HEK293T (cell line): ENCODE measurements around the gene OTUD7B.

Source experiments
- CTCF ChIA-PET: fragments of 350-600 bp; formaldehyde crosslinking; extraction: SDS; loops from one replicate; lab custom pipeline; 2021; ENCODE audit warnings: antibody characterized with exemption, inconsistent platforms; lab: Yijun Ruan, JAX
- POLR2A ChIA-PET: fragments of 350-600 bp; formaldehyde crosslinking; extraction: SDS; loops from one replicate; lab custom pipeline; 2020; ENCODE audit warnings: antibody characterized with exemption, inconsistent platforms; lab: Yijun Ruan, JAX
- DNase-seq: peaks from one replicate; pipeline ENCODE4 v3.0.0; 2012; ENCODE audit warnings: mixed read lengths; ENCODE audit errors: extremely low spot score
- ARNT ChIP-seq: fragments of 450-650 bp; IDR thresholded peaks from 2 replicates; pipeline ENCODE4 v1.6.1; 2017; ENCODE audit warnings: mild to moderate bottlenecking
- BHLHE40 ChIP-seq: fragments of 450-650 bp; IDR thresholded peaks from 2 replicates; pipeline ENCODE4 v1.6.1; 2016; ENCODE audit warnings: mild to moderate bottlenecking, moderate library complexity, borderline replicate concordance
- CTBP1 ChIP-seq: fragments of 450-650 bp; IDR thresholded peaks from 2 replicates; pipeline ENCODE4 v1.6.1; 2016; ENCODE audit warnings: borderline replicate concordance
- ELF4 ChIP-seq: fragments of 450-650 bp; IDR thresholded peaks from 2 replicates; pipeline ENCODE4 v1.6.1; 2017; ENCODE audit warnings: antibody characterized with exemption
- FOXA1 ChIP-seq: fragments of 450-650 bp; IDR thresholded peaks from 2 replicates; pipeline ENCODE4 v1.6.1; 2016; ENCODE audit warnings: mild to moderate bottlenecking
- FOXK2 ChIP-seq: fragments of 450-650 bp; IDR thresholded peaks from 2 replicates; pipeline ENCODE4 v1.6.1; 2016; ENCODE audit warnings: mild to moderate bottlenecking
- FOXM1 ChIP-seq: fragments of 450-650 bp; IDR thresholded peaks from 2 replicates; pipeline ENCODE4 v1.6.1; 2017; ENCODE audit warnings: mild to moderate bottlenecking, borderline replicate concordance
- HDGF ChIP-seq: fragments of 450-650 bp; IDR thresholded peaks from 2 replicates; pipeline ENCODE4 v1.6.1; 2017; ENCODE audit warnings: antibody characterized with exemption, borderline replicate concordance
- L3MBTL2 ChIP-seq: fragments of 450-650 bp; conservative IDR thresholded peaks from 2 replicates; pipeline ENCODE4 v1.6.1; 2016; ENCODE audit warnings: mild to moderate bottlenecking
- LEF1 ChIP-seq: fragments of 450-650 bp; IDR thresholded peaks from 2 replicates; pipeline ENCODE4 v1.6.1; 2017; ENCODE audit warnings: mild to moderate bottlenecking, borderline replicate concordance
- NFRKB ChIP-seq: fragments of 450-650 bp; IDR thresholded peaks from 2 replicates; pipeline ENCODE4 v1.6.1; 2016; ENCODE audit warnings: mild to moderate bottlenecking, moderate library complexity
- SP1 ChIP-seq: fragments of 450-650 bp; IDR thresholded peaks from 2 replicates; pipeline ENCODE4 v1.6.1; 2017
- SUZ12 ChIP-seq: fragments of 450-650 bp; IDR thresholded peaks from 2 replicates; pipeline ENCODE4 v1.6.1; 2016; ENCODE audit warnings: mild to moderate bottlenecking
- TARDBP ChIP-seq: fragments of 450-650 bp; IDR thresholded peaks from 2 replicates; pipeline ENCODE4 v1.6.1; 2016
- ZNF384 ChIP-seq: fragments of 450-650 bp; IDR thresholded peaks from 2 replicates; pipeline ENCODE4 v1.6.1; 2016
- TF ChIP-seq, protein P1 (sequence below): fragments of 450-650 bp; IDR thresholded peaks from 2 replicates; pipeline ENCODE4 v1.6.1; 2016

OTUD7B gene

GRCh38 chr1:149927056-149927562, 83.4 kb downstream of the OTUD7B start:
- TF ChIP-seq HDGF (no peak), ARNT (no peak), FOXM1 (no peak), CTBP1 (no peak), TARDBP (no peak), BHLHE40 (no peak), ELF4 (no peak), SP1 (no peak), NFRKB (no peak), FOXK2 (no peak), FOXA1 (no peak), L3MBTL2 (no peak), SUZ12 (no peak), ZNF384 (no peak), LEF1 (no peak)
- TF ChIP-seq, protein P1, sequence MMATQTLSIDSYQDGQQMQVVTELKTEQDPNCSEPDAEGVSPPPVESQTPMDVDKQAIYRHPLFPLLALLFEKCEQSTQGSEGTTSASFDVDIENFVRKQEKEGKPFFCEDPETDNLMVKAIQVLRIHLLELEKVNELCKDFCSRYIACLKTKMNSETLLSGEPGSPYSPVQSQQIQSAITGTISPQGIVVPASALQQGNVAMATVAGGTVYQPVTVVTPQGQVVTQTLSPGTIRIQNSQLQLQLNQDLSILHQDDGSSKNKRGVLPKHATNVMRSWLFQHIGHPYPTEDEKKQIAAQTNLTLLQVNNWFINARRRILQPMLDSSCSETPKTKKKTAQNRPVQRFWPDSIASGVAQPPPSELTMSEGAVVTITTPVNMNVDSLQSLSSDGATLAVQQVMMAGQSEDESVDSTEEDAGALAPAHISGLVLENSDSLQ, result no peak
- ChIA-PET POLR2A (no interaction called here), CTCF (no interaction called here)
- DNase-seq, result no peak

DNA sequence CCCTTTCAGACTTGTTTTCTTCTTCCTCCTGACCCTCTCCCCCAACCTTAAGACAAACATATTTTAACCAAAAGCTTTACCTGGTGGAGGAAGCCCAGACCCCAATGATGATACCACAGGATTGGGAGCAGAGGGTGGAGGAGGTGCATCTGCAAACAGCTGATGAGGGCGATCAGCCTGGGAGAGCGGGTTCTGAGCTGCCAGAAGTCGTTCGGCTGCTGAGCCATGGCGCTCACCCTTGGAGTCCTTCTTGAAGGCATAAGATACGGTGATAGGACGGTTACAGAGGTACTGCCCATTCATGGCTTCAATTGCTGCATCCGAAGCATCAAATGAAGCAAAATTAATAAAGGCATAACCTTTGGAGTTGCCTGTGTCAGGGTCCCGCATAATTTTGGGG, 84.2 kb downstream of the OTUD7B start:
- ChIA-PET POLR2A (no interaction called here), CTCF (no interaction called here)
- DNase-seq, result no peak
- TF ChIP-seq HDGF (no peak), CTBP1 (no peak), NFRKB (no peak), L3MBTL2 (no peak), FOXK2 (no peak), SP1 (no peak), BHLHE40 (no peak), TARDBP (no peak)
- TF ChIP-seq, protein P1, result no peak

- POLR2A ChIA-PET, result interaction anchor here (0.7 to 1.1 kb wide), 2 partner anchors 13 to 40 kb away, joined by 3 to 4 read pairs; a partner anchor contains a TSS
Measured at GRCh38 chr1:149925751-149926150, 84.8 kb downstream of the OTUD7B start.

DNA sequence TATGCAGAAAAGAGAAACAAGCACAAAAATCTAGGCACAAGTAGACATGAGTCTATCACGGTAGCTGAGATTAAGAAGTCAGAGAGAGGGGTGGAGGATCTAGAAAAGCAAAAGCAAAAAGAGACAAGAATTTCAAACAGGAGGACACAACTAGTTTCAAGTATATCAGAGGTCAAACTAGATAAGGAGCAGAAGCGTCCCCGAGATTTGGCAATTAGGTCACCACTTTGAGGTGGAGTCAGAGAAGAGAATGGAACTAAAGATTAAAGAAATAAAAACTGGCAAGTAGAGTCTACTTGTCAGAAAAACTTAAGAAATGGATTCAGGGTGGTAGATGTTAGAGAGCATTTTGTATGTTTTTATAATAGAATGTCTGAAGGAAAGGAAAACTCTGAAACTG, 85.2 kb downstream of the OTUD7B start:
- ChIA-PET CTCF (interaction anchor here (0.5 kb wide), 1 partner anchor 262 kb away, joined by 3 read pairs; no protein-coding TSS in a partner anchor), POLR2A (interaction anchor here (0.7 to 1.1 kb wide), 2 partner anchors 14 to 39 kb away, joined by 3 to 4 read pairs; a partner anchor contains a TSS)
- TF ChIP-seq ARNT (no peak), FOXM1 (no peak), TARDBP (no peak), FOXK2 (no peak), LEF1 (no peak), CTBP1 (no peak), ZNF384 (no peak), HDGF (no peak)
- no peak for DNase-seq

More at GRCh38 chr1:149925751-149926150, 84.8 kb downstream of the OTUD7B start:
- CTCF ChIA-PET, result interaction anchor here (0.5 kb wide), 1 partner anchor 261 kb away, joined by 3 read pairs; no protein-coding TSS in a partner anchor
- no peak for DNase-seq
- TF ChIP-seq, protein P1, result no peak

- CTCF ChIA-PET, result no interaction called here
- POLR2A ChIA-PET, result interaction anchor here (1.0 kb wide), 1 partner anchor 36 kb away, joined by 3 read pairs; a partner anchor contains a TSS
- TF ChIP-seq L3MBTL2, result no peak
- TF ChIP-seq NFRKB, result no peak
- TF ChIP-seq ELF4, result no peak
- TF ChIP-seq, protein P1, result no peak
- TF ChIP-seq FOXA1, result no peak
- no peak for TF ChIP-seq ZNF384
- TF ChIP-seq FOXK2, result no peak
- TF ChIP-seq SUZ12, result no peak
- no peak for TF ChIP-seq HDGF
- no peak for TF ChIP-seq SP1
- no peak for TF ChIP-seq CTBP1
- TF ChIP-seq ARNT, result no peak
- no peak for TF ChIP-seq BHLHE40
- no peak for TF ChIP-seq FOXM1
- no peak for TF ChIP-seq LEF1
- TF ChIP-seq TARDBP, result no peak
- DNase-seq, result no peak
Measured at GRCh38 chr1:149923626-149924025, 86.9 kb downstream of the OTUD7B start.

DNA sequence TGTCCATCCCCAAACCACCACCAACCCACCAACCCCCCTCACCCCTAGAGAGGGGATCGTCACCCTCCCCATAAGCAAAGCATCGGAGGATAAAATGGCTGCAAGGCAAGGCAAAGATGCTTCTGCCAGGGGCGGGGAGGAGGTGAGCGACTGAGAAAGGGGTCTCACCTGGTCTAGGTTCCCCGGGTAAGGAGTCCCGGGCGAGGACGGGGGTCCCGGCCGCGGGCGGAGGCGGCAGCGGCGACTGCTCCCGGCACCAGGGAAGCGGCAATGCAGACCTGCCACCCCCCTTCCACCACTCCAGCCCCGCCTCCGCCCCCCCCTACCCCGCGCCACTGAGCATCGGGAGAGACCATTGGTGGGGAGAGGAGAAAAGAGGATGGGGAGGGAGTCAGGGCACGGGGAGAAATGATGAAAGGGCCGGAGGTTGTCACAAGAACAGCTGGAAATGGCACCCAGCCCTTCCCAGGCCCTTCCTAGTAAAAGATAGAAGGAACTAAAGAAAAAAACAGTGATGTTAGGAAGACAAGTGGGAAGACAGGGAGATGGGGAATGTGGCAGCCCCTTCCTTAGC, 92.9 kb downstream of the OTUD7B start, which contains the start of gene SV2A:
TSS of gene SV2A (minus strand) at position 274 of the 574 bp plus-strand sequence. CDS start 4,004 bp downstream, outside the sequence.
- CTCF ChIA-PET, result no interaction called here
- POLR2A ChIA-PET, result interaction anchor here (0.6 to 1.3 kb wide), 6 partner anchors 10 to 611 kb away, joined by 3 to 7 read pairs (median 3); partner anchors contain the start of gene SF3B4

More for the DNA sequence above, 92.9 kb downstream of the OTUD7B start, which contains the start of gene SV2A:
- no peak for TF ChIP-seq CTBP1
- TF ChIP-seq SUZ12, result no peak
- no peak for TF ChIP-seq ELF4
- no peak for TF ChIP-seq FOXK2
- no peak for TF ChIP-seq FOXA1
- TF ChIP-seq HDGF, result no peak
- no peak for TF ChIP-seq ARNT
- TF ChIP-seq L3MBTL2, result no peak; the same call in 1 of the 2 replicates
- no peak for TF ChIP-seq SP1
- TF ChIP-seq ZNF384, result no peak
- peak; percentile 68 for DNase-seq
